COLO668 (cell line): Measurements from ENCODE around the gene TPP1.
A peak's percentile ranks its signal among the peaks of the same experiment; 100 is the strongest.

ENCODE experiments used
- DNase-seq: peaks from one replicate; lab custom pipeline; 2025; ENCODE audit not compliant: unreplicated experiment; lab: John Stamatoyannopoulos, UW

Gene TPP1

DNA sequence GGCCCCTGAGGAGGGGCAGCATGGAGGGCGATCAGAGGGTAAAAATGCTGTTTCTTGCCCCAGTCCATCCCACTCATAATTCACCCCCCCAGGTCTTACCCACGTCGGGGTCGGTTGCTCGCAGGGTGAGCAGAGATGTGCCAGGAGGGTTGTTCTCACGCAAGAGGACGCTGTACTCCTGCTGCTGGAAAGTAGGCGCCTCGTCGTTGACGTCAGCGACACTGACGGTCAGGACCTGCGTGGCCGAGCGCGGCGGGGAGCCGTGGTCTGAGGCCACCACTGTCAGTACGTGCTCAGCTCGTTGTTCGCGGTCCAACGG, 10.3 kb upstream of the TPP1 start:
- no peak for DNase-seq

GRCh38 chr11:6628526-6628925, 9.3 kb upstream of the TPP1 start:
- DNase-seq, result no peak

DNA sequence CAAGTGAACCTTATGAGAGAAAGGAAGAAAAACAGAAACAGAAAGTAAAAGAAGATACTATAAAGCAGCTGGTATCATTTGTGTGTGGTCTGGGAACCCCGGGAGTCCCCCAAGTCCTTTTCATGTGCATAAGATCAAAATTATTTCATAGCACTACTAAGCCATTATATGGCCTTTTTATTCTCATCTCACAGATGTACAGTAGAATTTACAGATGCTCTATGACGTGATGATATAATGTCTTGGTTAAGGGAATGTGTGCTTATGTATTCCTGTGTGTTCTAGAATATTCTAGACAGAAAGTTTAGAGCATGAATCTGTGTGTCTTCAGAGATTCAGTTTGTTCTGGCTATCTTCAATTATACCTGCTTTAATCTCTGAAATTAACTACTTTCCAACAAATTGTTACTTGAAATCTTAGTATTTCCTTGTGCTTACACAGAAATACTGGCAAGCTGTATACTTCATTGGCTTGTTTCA, 8.6 kb upstream of the TPP1 start:
- DNase-seq, result no peak

- no peak for DNase-seq
Observed at GRCh38 chr11:6626971-6627761, 7.9 kb upstream of the TPP1 start.

DNA sequence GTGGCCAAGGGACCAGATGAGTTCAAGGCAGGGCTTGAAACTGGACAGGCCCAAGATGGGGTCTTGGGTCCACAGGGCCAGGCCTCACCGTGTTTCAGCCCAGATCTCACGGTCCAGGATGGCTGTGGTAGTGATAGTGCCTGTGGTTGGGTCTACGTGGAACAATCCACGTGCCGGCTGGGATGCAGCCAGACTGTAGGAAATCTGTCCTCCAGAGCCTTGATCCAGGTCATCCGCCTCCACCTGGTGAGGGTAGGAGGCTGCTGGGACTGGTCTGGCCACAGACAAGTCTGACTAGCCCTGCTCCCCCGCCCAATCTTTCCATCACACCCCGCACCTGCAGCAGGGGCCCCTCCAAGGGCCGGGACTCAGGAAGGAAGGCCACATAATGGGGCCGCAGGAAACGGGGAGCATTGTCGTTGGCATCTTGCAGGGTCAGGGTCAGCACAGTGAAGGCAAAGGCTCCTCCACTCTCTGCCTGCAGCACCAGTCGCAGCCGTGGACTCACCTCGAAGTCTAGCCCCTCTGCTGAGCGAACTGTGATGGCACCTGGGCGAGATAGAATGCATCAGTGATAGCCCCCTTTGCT, 6.7 kb upstream of the TPP1 start:
- DNase-seq, result no peak

DNA sequence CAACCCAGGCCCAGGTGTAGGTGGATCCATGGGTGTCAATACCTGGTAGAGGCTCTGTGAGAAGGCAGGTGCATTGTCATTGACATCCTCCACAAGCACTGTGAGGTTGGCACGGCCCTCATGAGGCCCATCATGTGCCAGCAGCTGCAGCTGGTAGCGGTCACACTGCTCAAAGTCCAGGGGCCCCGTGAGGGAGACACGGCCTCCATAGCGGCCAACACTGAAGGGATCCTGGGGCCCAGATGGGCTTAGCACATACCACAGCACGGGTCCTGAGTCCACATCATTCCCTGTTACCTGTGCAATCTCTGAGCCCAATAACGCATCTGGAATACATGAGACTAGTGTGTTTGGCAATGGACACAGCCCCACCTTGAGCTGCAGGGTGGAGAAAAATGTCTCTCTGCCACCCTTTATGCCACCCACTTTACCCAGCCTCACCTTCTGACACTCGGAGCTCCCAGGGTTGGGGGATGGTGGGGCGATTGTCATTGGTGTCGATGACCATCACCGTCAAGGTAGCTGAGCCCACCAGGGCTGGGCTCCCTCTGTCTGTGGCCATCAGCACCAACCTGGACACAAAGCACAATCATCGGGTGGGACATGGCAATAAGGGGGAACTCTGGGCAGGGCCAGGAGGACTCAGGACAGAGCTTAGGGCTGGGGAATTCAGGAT, 6.1 kb upstream of the TPP1 start:
- peak; percentile 30 for DNase-seq

- no peak for DNase-seq
Observed at GRCh38 chr11:6623391-6624363, 4.5 kb upstream of the TPP1 start.

DNA sequence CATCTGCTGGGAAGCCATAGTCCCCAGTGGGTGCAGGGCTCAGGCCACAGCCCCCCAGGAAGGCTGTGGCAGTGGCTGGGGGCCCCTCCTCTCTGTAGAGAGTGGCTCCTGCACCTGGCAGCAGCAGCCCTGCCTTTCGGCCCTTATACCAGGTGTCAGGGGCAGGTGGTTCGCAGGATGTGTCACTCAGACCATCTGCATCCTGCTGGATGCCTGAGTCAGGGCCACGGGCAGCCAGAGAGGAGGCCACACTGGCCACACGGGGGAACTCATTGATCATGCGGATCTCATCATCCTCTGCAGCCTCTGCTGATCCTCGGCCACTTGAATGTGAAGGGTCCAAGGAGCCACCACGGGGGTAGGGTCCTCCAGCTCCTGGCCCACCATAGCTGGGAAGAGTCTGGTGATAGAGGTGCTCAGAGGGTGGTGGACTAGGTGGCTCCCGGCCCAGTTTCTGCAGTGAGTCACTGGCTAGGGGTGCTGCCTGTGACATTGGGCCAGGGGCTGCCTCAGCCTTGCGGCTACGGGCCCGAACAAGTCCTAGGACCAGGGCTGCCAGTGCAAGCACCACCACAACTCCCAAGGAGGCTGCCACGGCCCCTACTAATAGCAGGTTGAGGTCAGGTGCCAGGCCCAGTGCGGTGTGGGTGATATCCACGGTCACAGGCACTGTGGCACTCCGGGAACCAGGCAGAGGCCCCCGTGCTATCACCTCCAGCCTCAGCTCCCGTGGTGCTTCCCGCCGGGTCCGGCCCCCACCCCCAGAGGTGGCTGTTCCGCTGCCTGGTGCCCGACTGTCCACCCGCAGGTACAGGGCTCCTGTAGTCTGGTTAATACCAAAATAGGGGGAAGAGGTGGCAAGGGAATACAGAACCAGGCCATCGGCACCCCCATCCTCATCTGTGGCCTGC, 3.3 kb upstream of the TPP1 start:
- DNase-seq, result peak; percentile 84

DNA sequence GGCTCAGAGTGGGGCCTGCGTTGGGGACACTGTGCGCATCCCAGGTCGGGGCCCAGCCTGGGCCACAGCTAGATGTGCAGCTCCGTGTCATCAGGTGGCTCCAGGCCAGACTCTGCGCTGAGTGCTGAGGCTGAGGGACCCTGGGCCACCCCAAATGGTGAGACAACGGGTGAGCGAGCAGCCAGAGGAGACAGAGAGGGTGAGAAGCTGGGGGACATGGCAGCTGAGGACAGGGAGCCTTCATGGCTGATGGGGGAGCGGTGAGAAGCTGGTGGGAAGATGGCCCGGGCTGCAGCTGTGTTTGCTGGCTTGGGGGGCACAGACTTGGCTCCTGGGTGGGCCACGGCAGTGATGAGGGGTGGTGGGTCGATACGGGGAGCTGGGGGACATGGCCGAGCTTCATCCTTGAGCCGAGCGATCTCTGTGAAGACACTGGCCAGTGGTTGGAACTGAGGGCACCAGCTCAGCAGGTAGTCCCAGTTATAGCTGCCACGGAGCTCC, 2.5 kb upstream of the TPP1 start:
- no peak for DNase-seq

- no peak for DNase-seq
Observed at GRCh38 chr11:6620636-6621035, 1.4 kb upstream of the TPP1 start.

GRCh38 chr11:6618117-6619003, 862 bp downstream of the TPP1 start:
- peak; percentile 46 for DNase-seq

DNA sequence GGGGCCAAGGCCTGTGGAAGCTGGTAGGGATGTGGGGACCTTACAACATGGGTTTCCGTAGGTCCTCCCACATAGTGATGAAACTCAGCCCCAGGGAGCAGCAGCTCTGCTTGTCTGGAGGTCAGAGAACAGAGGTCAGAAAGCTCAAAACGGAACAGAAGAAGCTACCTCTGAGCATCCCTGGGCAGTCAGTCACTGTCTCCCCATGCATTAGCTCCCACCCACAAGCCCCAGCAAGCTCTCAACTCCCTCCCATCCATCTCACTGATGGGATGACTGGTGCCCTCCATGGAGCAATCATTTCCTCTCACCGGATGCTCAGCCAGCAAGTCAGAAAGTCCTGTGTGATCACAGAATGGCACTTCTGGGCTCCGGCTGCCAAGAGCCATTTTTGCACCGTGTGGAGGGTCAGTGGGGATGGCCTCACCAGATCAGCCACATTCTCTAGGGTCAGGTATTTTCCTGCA, 1.9 kb downstream of the TPP1 start:
- DNase-seq, result no peak

DNA sequence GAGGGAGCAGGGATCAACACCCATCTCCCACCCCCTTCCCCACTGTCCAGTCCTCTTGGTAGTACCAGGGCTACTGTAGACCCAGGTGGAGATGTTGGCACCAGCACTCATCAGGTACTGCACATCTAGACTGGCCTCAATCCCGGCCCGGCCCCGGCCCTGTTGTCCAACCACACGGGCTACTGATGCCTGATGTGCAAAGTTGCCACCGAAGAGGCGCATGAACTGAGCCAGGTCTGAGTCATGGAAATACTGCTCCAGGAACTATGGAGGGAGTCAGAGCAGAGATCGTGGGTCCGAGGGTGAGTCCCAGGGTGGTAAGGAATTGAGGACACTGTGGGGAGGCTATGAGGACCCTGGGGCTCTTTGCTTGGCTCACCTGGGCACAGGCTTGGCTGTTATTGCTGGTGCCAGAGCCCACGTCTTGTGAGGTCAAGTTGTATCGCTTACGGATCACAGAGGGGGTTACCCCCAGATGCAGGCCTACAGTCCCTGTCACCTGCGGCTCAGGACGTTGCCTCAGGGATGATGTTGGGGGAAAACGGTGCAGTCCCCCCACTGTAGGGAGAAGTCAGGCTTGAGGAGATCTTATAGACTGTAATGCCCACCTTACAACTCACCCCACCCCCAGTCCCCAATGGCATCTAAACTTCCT, 2.5 kb downstream of the TPP1 start:
- no peak for DNase-seq

DNA sequence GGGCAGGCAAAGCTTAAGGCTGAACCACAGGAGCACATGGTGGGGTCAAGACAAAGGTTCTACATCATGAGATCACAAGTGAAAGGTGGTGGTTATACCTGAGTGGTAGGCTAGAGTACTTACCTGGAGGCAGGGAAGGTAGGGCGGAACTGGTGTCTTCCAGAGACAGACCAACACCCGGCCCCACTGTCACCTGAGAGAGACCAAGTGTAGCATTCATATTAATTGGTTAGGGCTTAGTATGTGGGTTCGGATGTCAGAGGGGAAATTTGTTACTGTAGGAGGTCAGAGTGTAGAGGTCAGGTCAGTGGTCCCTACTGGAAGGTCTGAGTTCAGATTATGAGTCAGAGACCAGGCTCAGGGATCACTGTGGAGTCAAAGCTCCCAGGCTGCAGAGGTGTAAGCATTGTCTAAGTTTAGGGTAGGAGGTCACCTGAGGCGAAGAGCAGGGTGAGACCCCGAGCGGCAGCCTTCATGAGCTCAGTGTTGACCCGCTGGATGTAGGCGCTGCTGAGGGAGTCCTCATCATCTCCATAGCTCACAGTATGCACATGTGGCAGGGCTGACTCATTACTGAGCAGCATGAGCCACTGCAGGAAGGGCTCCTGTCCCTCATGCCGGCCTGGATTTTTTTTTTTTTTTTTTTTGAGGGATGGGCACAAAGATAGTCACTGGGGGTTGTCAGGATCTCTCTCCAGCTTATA, 3.2 kb downstream of the TPP1 start:
- DNase-seq, result no peak

- DNase-seq, result no peak
Observed at GRCh38 chr11:6615046-6615445, 4.2 kb downstream of the TPP1 start.

DNA sequence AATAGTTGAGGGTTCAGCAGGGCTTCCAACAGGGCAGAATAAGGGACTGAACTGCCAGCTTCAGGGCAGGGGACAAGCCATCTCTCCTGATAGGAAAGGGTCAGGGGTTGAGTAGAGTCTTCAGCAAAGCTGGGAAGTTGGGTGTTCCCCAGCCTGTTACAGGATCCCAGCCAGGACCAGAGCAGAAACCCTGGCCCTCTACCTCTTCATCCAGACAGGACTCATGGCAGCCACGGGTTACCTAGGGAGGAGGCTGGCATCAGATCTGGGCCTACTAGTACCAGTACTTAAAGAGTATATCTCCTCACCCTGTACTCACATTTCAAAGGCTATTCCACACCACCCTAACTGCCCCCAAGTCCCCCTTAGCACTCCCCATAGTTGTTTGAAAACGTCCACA, 4.8 kb downstream of the TPP1 start:
- no peak for DNase-seq

GRCh38 chr11:6613496-6613895, 5.7 kb downstream of the TPP1 start:
- DNase-seq, result no peak
